ENCODE data around the gene DAPK2. TPM values are rescaled to one million over a fixed set of nuclear protein-coding genes. Genes with fewer than 3 reads are reported as not detected.

DAPK2 gene
- total RNA-seq, 1 donor from 2014 or later = 2.6 TPM

DNA sequence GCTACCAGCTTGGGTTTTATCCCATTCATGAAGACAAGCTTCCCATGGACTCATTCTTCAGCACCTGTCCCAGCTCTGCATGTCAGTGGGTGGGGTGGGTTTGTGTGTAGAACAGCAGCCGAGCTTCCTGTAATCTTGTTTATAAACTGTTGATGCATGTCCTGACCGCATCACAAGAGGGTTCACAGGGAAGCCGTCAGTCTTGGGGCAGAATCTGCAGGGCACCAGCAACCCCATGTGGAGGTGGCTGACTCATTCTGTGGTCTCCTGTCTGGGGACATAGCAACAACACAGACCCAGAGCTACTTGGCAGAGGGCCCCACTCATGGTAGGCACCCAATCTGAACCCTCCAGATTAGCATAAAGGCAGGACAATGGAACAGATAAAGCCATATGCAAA is 35.6 kb downstream of the DAPK2 start:
- no peak overlapping the region for H3K4me3 Mint-ChIP-seq
- H3K27me3 Mint-ChIP-seq (ENCODE audit: low read depth) = peaks cover 6% of the 10 kb centered on the region
- no peak overlapping the region for H3K27ac Mint-ChIP-seq
- DNase-seq (ENCODE audit: low spot score in 2 of 2, unreplicated experiment in 2 of 2) = no peak
- H3K9me3 Mint-ChIP-seq = peaks cover 3% of the 10 kb centered on the region
- H3K4me1 Mint-ChIP-seq = peaks cover 22% of the 10 kb centered on the region
- H3K36me3 Mint-ChIP-seq = no peaks in the 10 kb centered on the region
- TF ChIP-seq CTCF (IDR thresholded peaks at IDR 0.05; ENCODE audit: unreplicated experiment) = no peak

DNA sequence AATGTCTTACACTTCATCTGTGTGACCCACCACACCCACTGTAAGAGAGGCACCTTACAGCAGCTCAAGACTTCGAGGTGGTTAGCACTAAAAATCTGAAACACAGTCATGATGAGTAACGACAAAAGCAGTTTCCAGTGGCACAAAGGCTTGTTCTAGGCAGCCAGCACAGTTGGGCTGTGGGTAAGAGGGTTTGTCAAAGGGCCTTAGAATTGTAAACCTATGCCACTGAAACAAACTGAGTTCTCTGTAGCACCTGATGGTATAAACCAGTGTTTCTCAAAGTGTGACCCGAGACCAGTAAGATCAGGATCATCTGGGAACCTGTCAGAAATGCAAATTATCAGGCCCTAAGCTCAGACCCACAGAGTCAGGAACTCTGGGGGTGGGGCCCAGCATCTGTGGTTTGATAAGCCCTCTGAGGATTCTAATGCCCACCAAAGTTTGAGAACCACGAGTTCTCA is 36.5 kb downstream of the DAPK2 start:
- H3K27me3 Mint-ChIP-seq (ENCODE audit: low read depth) = peaks cover 6% of the 10 kb centered on the region
- peaks cover 22% of the 10 kb centered on the region for H3K4me1 Mint-ChIP-seq
- no peak overlapping the region for H3K4me3 Mint-ChIP-seq
- no peak overlapping the region for H3K27ac Mint-ChIP-seq
- DNase-seq (ENCODE audit: low spot score in 2 of 2, unreplicated experiment in 2 of 2) = no peak
- peaks cover 3% of the 10 kb centered on the region for H3K9me3 Mint-ChIP-seq
- no peak for TF ChIP-seq CTCF (IDR thresholded peaks at IDR 0.05; ENCODE audit: unreplicated experiment)
- H3K36me3 Mint-ChIP-seq = no peaks in the 10 kb centered on the region

GRCh38 chr15:64009241-64009640 is 37.0 kb downstream of the DAPK2 start:
- H3K4me3 Mint-ChIP-seq = no peak overlapping the region
- H3K9me3 Mint-ChIP-seq = peaks cover 3% of the 10 kb centered on the region
- no peak for DNase-seq (ENCODE audit: low spot score in 2 of 2, unreplicated experiment in 2 of 2)
- peaks cover 6% of the 10 kb centered on the region for H3K27me3 Mint-ChIP-seq (ENCODE audit: low read depth)
- H3K27ac Mint-ChIP-seq = no peak overlapping the region
- no peak for TF ChIP-seq CTCF (IDR thresholded peaks at IDR 0.05; ENCODE audit: unreplicated experiment)
- H3K4me1 Mint-ChIP-seq = peaks cover 22% of the 10 kb centered on the region
- H3K36me3 Mint-ChIP-seq = no peaks in the 10 kb centered on the region

DNA sequence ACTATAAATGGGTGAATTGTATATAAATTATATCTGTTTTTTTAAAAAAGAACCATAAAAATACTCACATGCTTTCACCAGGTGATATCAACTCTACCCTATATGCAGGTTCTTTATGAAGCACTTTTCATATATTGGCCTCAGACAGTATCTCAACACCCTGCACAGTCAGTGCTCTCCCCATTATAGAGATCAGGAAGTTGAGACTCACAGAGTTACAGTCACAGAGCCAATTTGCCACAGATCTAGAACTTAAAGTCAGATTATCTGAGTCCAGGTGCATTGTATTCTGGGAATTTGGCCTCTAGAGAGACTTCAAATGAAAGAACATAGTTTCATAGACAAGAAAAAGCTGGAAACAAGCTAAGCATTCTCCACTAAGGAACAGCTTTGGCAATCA is 38.1 kb downstream of the DAPK2 start:
- H3K4me1 Mint-ChIP-seq = peaks cover 11% of the 10 kb centered on the region

DNA sequence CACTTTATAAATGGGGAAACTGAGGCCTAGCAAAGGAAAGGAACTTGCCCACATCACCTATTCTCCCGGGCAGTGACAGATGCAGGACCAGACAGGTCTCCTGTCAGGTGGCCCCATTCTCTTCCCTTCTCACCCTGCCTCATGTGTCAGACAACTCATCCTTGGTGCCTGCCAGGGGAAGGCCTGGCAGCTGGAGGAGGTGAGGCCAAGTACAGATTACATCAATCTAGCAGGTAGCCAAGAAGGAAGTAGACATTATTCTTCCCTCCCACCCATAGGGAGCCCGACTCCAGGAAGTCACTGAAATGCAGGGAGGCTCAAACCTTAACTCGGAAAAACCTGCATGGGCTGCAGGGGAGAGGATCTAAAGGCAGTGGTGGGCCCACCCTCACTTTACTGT is 39.6 kb downstream of the DAPK2 start:
- no peak for TF ChIP-seq CTCF (IDR thresholded peaks at IDR 0.05; ENCODE audit: unreplicated experiment)
- H3K36me3 Mint-ChIP-seq = no peaks in the 10 kb centered on the region

More for the DNA sequence above, 38.1 kb downstream of the DAPK2 start:
- no peaks in the 10 kb centered on the region for H3K36me3 Mint-ChIP-seq
- DNase-seq (ENCODE audit: low spot score in 2 of 2, unreplicated experiment in 2 of 2) = no peak
- H3K27me3 Mint-ChIP-seq (ENCODE audit: low read depth) = peaks cover 6% of the 10 kb centered on the region
- peaks cover 3% of the 10 kb centered on the region for H3K9me3 Mint-ChIP-seq
- no peak for TF ChIP-seq CTCF (IDR thresholded peaks at IDR 0.05; ENCODE audit: unreplicated experiment)
- no peak overlapping the region for H3K27ac Mint-ChIP-seq
- H3K4me3 Mint-ChIP-seq = no peak overlapping the region

GRCh38 chr15:64004587-64004986 is 41.7 kb downstream of the DAPK2 start:
- Mint-ChIP-seq H3K27ac (no peak overlapping the region), H3K9me3 (peaks cover 3% of the 10 kb centered on the region), H3K4me1 (peaks cover 3% of the 10 kb centered on the region), H3K27me3 (ENCODE audit: low read depth) (peaks cover 8% of the 10 kb centered on the region), H3K36me3 (no peaks in the 10 kb centered on the region), H3K4me3 (no peak overlapping the region)
- no peak for DNase-seq (ENCODE audit: low spot score in 2 of 2, unreplicated experiment in 2 of 2)
- no peak for TF ChIP-seq CTCF (IDR thresholded peaks at IDR 0.05; ENCODE audit: unreplicated experiment)

More for the DNA sequence above, 39.6 kb downstream of the DAPK2 start:
- no peak for DNase-seq (ENCODE audit: low spot score in 2 of 2, unreplicated experiment in 2 of 2)
- no peak overlapping the region for H3K4me3 Mint-ChIP-seq
- H3K27me3 Mint-ChIP-seq (ENCODE audit: low read depth) = peaks cover 8% of the 10 kb centered on the region
- peaks cover 3% of the 10 kb centered on the region for H3K9me3 Mint-ChIP-seq
- H3K27ac Mint-ChIP-seq = no peak overlapping the region
- H3K4me1 Mint-ChIP-seq = peaks cover 3% of the 10 kb centered on the region
